GM19238 (cell line): ENCODE results near the gene S100A12.

Experiments
- DNase-seq: peaks from one replicate; pipeline ENCODE4 v3.0.0; 2011; ENCODE audit warnings: low spot score; ENCODE audit not compliant: insufficient read length

S100A12 gene

GRCh38 chr1:153336650-153337049 lies 38.8 kb downstream of the S100A12 start:
- no peak for DNase-seq

- no peak for DNase-seq
Measured at GRCh38 chr1:153333902-153334301, 41.5 kb downstream of the S100A12 start.

GRCh38 chr1:153324912-153325311 lies 50.5 kb downstream of the S100A12 start:
- no peak for DNase-seq
